Activated CD4-positive, alpha-beta T cell treated with anti-CD3 and anti-CD28 coated beads for 48 hours (primary cell): ENCODE measurements around the gene PHRF1.
"Not testable (repeated sequence)": the region's sequence is repeated elsewhere in the genome, so short reads cannot be mapped to it uniquely, and the experiment has no call there.

Source experiments
- DNase-seq: peaks from one replicate; pipeline ENCODE4 v3.0.0-alpha.2; 2020

The PHRF1 gene

GRCh38 chr11:559020-559620 lies 17.1 kb upstream of the PHRF1 start:
- no peak for DNase-seq

DNA sequence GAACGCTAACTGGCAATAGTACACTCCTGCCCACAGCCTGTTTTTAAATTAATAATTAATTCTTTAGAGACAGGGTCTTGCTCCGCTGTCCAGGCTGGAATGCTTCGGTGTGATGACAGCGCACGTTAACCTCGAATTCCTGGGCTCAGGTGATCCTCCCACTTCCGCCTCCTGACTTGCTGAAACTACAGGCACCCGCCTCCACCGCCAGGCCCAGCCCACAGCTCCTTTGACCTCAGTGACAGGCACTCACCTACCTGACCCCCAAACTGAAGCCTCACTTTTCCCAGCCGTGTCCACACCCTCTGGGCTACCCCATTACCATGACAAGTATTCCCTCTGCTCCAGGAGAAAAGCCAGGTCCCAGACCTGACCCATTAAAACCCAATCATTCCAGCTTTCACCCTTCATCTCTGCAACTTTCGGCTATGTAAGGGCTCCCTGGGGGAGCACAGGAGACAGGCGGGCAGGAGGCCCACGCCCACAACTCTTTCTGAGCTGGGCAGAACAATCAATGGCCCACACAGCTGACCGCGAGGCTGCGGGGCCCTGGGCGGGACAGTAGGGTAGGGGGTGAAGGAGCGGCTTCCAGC lies 16.5 kb upstream of the PHRF1 start:
- no peak for DNase-seq

DNA sequence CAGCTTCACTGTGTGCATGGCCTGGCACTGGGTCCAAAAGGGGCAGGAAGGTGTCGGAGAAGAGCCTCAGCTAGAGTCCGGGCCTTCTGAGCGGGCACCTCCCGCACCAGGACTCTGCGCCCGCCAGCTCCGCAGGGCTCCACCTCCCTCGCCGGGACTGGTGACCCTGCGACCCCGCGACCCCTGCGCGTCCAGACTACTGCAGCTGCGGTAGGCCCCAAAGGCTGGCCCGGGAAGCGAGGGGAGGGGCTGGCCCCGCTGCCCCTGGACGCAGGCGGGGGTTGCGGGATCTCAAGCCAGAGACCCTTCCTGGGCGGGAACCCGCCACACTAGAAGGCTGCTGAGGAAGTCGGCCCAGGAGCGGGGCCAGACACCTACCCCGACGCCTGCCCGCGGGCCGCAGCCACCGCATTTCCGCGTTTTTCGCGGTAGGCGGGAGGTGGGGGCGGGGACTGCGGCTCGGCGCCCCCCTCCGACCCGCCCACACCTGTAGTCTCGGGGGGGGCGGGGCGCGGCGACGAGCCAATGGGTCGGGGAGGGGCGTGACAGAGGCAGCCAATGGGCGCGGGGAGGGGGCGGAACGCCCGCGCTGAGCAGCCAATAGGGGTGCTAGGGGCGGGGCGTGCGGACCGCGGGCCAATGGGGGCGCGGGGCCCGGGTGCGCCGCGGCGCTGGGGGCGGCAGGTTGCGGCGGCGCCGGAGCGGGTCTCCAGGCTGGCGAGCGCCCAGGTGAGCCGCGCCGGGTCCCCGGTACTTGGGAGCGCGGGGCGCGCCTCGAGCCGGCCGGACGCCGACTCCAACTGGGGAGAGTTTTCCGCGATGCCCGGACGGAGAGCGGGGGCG lies 15.7 kb upstream of the PHRF1 start, which contains the start of the genes LMNTD2 and RASSF7:
Gene LMNTD2, minus strand, starts transcription at position 434 of the 843 bp plus-strand sequence. Its CDS starts 22 bp downstream, at position 412.
Gene RASSF7, plus strand, starts transcription at position 666 of the 843 bp plus-strand sequence. CDS start 799 bp downstream, outside the sequence.
- peak; percentile 96 for DNase-seq

DNA sequence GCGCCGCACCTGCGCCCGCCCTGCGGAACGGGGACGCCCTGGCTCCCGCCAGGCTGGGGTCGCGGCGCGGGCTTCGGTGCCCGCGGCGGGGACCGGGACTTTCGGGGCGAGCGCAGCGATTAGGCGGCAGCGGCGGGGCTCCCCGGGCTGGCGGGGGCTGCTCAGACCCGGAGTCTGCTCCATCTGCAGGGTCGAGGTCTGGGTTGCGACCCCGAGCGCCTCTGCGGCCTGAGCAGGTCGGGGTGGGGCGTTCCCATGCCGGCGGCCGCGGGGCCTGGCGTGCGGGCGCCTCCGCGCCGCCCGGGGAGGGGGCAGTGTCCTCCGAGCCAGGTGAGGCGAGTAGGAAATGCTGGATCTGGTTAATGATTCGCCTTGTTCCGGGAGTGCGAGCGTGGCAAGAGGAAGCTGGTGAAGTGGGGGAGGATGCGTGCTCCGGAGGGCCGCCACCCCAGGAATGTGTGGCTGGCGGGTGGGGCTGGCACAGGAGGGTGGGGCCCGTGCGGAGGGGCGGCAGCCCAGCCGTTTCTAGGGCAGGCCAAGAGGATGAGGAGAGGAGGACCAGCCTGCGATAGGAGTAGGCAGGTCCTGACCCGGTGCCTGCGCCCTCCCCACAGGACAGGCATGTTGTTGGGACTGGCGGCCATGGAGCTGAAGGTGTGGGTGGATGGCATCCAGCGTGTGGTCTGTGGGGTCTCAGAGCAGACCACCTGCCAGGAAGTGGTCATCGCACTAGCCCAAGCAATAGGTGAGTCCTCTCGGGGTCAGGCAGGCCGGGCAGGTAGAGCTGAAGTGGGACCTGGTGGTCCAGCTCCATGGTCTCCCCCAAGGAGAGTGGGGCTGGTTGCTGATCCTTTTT lies 14.9 kb upstream of the PHRF1 start:
- DNase-seq: no peak

DNA sequence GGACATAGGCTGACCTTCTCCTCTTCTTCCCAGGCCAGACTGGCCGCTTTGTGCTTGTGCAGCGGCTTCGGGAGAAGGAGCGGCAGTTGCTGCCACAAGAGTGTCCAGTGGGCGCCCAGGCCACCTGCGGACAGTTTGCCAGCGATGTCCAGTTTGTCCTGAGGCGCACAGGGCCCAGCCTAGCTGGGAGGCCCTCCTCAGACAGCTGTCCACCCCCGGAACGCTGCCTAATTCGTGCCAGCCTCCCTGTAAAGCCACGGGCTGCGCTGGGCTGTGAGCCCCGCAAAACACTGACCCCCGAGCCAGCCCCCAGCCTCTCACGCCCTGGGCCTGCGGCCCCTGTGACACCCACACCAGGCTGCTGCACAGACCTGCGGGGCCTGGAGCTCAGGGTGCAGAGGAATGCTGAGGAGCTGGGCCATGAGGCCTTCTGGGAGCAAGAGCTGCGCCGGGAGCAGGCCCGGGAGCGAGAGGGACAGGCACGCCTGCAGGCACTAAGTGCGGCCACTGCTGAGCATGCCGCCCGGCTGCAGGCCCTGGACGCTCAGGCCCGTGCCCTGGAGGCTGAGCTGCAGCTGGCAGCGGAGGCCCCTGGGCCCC lies 14.1 kb upstream of the PHRF1 start:
- DNase-seq: no peak

DNA sequence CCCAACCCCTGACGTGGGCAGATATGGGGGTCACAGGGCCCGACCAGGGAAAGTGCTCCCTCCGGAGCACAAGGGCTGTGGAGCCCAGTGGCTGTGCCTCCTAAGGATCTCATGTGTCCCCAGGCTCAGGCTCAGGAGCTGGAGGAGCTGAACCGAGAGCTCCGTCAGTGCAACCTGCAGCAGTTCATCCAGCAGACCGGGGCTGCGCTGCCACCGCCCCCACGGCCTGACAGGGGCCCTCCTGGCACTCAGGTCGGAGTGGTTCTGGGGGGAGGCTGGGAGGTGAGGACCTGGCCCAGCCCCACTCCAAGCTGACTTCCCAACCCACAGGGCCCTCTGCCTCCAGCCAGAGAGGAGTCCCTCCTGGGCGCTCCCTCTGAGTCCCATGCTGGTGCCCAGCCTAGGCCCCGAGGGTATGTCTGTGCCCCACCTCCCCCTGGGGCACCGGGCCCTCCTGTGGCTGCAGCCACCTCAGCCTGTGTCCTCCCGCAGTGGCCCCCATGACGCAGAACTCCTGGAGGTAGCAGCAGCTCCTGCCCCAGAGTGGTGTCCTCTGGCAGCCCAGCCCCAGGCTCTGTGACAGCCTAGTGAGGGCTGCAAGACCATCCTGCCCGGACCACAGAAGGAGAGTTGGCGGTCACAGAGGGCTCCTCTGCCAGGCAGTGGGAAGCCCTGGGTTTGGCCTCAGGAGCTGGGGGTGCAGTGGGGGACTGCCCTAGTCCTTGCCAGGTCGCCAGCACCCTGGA lies 13.0 kb upstream of the PHRF1 start:
- no peak for DNase-seq

DNA sequence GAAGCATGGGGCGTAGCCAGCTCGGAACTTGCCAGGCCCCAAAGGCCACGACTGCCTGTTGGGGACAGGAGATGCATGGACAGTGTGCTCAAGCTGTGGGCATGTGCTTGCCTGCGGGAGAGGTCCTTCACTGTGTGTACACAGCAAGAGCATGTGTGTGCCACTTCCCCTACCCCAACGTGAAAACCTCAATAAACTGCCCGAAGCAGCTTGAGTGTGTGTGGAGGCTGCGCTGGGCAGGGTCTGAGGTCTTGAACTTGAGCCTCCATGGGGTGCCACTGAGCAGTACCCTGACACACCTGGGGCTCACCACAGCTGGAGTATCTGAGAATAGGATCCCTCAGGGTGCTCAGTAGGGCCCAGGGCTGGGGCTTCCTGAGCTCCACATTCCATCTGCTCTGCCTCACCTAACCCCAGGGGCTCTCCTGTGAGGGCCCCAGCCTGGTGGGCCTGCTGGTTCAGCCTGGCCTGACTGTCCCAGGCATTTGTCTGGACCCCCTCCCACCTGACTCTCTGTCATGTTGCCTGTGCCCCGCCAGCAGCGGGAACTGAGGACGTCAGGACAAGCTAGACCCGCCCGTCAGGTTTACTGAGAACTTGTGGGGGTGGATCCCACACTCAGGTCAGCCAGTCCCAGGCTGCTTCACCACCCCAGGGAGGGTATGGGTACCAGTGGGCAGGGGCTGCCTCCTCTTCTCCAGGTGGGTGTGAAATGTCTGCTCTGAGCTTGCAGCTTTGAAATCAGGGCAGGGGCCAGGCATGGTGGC lies 12.3 kb upstream of the PHRF1 start:
- DNase-seq: no peak

- DNase-seq: no peak
These were observed 10.3 kb upstream of the PHRF1 start for GRCh38 chr11:565921-566509.

DNA sequence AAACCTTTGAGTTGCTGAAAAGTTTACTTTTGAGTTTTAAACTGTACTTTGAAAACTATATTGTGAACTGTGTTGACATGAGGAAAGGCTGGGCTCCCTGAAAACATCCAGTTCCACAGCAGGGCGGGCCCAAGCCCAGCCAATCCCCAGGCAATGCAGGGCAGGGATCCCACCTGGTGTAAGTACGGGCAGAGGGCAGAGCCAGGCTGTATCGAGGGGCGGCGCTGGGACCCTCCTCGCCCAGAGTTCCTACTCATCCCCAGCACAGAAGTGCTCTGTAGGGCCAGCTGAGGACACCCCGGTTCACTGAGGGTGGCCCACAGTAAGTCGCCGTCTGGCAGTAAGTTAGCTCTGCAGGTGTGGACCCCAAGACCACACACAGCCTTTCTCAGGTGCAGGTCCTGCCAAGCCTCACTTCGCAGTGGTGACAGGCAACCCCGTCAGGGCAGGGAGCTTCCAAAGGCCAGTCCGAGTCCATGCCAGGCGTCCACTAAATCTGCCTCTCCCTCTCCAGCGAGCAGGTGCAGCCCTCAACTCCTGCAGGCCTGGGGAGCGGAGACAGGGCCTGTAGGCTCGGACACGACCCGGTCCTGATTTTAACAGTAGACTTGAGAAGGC lies 9.2 kb upstream of the PHRF1 start:
- DNase-seq: no peak

DNA sequence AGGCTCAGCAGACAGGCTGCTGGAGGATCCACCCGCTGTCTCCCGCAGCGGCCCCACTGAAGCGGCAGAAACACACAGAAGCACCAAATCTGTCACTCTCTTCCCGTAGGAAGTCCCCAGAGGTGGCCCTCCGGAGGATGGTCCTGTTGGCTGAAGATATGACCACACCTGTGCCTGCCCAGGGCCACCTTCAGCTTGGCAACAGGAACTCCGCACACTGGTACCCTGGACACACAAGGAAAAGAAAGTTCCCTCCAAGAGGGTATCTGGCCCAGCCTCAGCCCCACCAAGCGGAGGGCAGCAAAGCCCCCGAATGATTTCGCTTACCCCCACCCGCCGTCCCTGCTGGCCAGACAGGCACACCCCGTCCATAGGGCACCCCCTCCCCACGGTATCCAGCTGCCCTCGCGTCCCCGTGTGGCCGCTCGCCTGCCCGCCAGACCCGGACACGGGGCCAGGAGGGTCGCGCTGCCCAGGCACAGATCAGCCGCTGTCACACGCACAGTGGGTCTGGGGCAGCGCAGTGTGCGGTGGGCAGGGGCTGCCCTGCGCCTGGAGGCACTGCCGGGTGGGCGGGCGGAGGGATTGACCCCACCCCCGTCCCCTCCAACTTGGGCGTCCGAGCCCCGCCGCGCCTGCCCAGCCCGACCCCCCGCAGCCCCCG lies 8.5 kb upstream of the PHRF1 start:
- DNase-seq: no peak

DNA sequence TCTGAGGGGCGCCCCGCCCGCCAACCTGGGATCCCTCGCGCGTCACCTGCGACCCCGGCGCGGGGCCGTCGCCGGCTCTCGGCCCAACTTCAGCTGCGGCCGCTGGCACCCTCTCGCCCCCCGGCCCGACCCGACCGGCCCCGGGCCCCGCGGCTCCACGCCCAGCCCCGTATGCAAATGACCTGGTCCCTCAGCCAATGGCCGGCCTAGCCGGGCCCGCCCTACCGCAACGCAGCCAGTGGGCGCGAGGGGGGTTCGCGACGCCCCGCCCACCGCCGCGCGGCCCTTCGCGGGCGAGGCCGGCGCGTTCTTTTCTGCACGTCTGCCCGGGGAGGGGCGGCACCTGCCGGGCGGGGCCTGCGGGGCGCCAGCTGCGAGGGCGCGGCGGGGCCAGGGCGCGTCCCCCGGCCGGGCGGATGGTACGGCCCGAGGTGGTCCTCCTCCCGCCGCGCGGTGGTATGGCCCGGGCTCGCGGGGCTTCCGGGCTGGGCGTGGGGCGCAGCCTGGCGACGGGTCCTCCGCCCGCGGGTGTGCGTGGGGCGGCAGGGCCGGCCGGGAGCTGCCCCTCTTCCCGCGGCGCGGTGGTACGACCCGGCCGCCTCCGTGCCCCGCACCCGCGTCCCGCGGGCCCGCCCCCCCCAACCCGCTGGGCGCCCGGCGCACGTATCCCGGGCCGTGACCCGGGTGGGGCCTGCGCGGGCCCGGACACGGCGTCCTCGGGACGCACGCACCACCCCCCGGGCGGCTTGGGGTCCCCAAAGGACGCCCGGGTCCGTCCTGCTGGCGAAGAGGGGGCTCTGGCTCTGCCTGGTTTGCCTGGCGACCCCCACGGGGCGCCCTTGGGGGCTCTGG lies 7.7 kb upstream of the PHRF1 start:
- DNase-seq: peak; percentile 95

- no peak for DNase-seq
These were observed 6.9 kb upstream of the PHRF1 start for GRCh38 chr11:569158-569885.

DNA sequence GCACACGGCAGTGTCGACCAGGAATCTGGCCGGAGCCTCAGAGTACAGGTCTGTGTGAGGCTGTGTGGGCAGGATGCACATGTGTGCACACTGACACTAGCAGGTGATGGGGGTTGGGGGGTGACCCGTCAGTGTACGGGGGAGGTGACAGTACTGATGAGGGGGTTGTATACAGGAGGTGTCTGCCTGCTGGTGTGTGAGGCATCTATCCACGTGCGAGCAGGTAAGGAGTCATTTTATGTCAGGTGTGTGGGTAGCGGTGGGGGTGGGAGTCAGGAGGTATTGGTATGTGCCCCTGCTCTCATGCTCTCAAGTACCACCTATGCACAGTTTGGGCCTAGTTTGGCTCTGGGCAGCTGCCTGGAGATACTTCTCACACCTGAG lies 4.5 kb upstream of the PHRF1 start:
- DNase-seq: no peak

GRCh38 chr11:573146-573759 lies 3.0 kb upstream of the PHRF1 start:
- no peak for DNase-seq

DNA sequence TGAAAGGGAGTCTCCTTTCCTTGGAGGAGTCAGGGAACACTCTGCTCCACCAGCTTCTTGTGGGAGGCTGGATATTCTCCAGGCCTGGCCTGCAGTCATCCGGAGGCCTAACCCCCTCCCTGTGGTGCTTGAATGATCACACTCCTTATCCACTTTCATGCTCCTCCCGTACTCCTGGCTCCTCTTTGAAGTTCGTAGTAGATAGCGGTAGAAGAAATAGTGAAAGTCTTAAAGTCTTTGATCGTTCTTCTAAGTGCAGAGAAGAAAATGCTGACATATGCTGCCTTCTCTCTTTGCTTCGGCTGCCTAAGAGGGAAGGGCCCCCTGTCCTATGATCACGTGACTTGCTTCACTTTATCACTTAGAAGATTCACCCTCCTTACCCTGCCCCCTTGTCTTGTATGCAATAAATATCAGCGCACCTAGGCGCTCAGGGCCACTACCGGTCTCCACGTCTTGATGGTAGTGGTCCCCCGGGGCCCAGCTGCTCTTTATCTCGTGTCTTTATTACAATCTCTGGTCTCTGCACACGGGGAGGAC lies 2.2 kb upstream of the PHRF1 start:
- DNase-seq: not testable (repeated sequence)

DNA sequence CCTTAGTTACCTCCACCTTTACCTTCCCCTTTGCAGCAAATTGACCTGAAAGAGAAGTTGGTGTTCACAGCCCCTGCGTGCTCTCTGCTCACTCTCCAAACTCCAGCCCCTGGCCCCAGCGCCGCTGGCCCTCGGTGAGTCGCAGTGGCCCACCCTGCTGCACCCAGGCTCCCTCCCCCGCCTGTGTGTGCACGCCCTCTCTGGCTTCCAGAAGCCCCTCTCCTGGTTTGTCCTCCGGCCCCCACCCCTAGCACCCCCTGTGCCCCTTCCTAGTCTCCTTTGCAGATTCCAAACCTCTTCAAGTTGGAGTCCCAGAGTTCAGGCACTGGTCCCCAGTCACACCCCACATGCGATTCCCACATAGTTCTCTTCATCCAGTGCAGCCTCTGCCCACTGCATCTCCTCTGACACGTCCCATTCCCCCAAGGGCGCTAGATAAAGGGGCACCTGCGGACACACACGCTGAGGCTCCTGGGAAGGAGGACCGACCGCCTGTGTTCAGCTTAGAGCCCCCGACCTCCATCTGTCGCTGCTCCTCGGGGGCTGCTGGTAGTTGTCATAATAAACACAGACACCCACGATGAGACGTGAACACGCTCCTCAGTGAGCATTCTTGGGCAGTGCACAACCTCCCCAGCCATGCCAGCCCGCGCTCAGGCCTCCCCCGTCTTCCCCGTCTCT lies 1.5 kb upstream of the PHRF1 start:
- DNase-seq: no peak
